GM19023 (cell line): ENCODE results near the gene S100PBP.
"Not testable (repeated sequence)": the region's sequence is repeated elsewhere in the genome, so short reads cannot be mapped to it uniquely, and the experiment has no call there.

Source experiments
- ATAC-seq: cut with Tn5 transposase; IDR thresholded peaks from one replicate; pipeline ENCODE4 v1.9.1; 2021; ENCODE audit warnings: mild to moderate bottlenecking, moderate library complexity; ENCODE audit not compliant: unreplicated experiment

S100PBP gene

GRCh38 chr1:32898958-32899357, 81.5 kb downstream of the S100PBP start:
- no peak for ATAC-seq

- ATAC-seq = no peak
Measured at GRCh38 chr1:32899586-32900296, 82.3 kb downstream of the S100PBP start.

- ATAC-seq = no peak
Measured at GRCh38 chr1:32900371-32900955, 83.0 kb downstream of the S100PBP start.

- ATAC-seq = no peak
Measured at GRCh38 chr1:32900956-32901822, 83.7 kb downstream of the S100PBP start, which contains the start of gene TMEM54. Gene TMEM54, minus strand, starts transcription at chr1:32901389. Its CDS starts 151 bp downstream, at chr1:32901238.

- no peak for ATAC-seq
Measured at GRCh38 chr1:32901823-32902534, 84.5 kb downstream of the S100PBP start.

- ATAC-seq = no peak
Measured at GRCh38 chr1:32902535-32902920, 85.1 kb downstream of the S100PBP start.

GRCh38 chr1:32903991-32904785, 86.7 kb downstream of the S100PBP start:
- ATAC-seq = no peak

GRCh38 chr1:32904797-32905196, 87.3 kb downstream of the S100PBP start:
- no peak for ATAC-seq

GRCh38 chr1:32905588-32905987, 88.1 kb downstream of the S100PBP start:
- ATAC-seq = not testable (repeated sequence)

- ATAC-seq = no peak
Measured at GRCh38 chr1:32906654-32907053, 89.2 kb downstream of the S100PBP start.

- no peak for ATAC-seq
Measured at GRCh38 chr1:32907435-32907834, 90.0 kb downstream of the S100PBP start.
